Osteoblast (primary cell): ENCODE measurements around the gene HDAC4. TPM values are rescaled to one million over a fixed set of nuclear protein-coding genes. Genes with fewer than 3 reads are reported as not detected.

Source experiments
- DNase-seq: peaks from one replicate; pipeline ENCODE4 v3.0.0; 2011; ENCODE audit warnings: low spot score, mixed read lengths; ENCODE audit not compliant: insufficient read length; ENCODE audit errors: missing footprints
- H2AFZ ChIP-seq: 2 replicates; pipeline ENCODE4 v1.6.0; 2011; ENCODE audit warnings: mild to moderate bottlenecking, low read length
- H3K27ac ChIP-seq: 2 replicates; pipeline ENCODE4 v1.5.1; 2011; ENCODE audit warnings: mild to moderate bottlenecking, low read depth, low read length, moderate library complexity
- H3K27me3 ChIP-seq: 2 replicates; pipeline ENCODE4 v1.6.0; 2012; ENCODE audit warnings: mild to moderate bottlenecking, control low read depth, inconsistent platforms, low read length, moderate library complexity; ENCODE audit not compliant: insufficient read depth
- H3K36me3 ChIP-seq: 2 replicates; pipeline ENCODE4 v1.5.1; 2011; ENCODE audit warnings: mild to moderate bottlenecking, low read length, control low read depth, moderate library complexity; ENCODE audit not compliant: insufficient read depth
- H3K4me1 ChIP-seq: 2 replicates; pipeline ENCODE4 v1.5.1; 2011; ENCODE audit warnings: mild to moderate bottlenecking, low read length, control low read depth, moderate library complexity; ENCODE audit not compliant: insufficient read depth
- H3K4me2 ChIP-seq: 2 replicates; pipeline ENCODE4 v1.6.0; 2011; ENCODE audit warnings: mild to moderate bottlenecking, low read length; ENCODE audit not compliant: insufficient read depth
- H3K4me3 ChIP-seq: fragments of 200-600 bp; sonication (generic); 3 replicates; pipeline ENCODE4 v1.5.1; 2012; ENCODE audit warnings: mild to moderate bottlenecking, low read length, inconsistent platforms; ENCODE audit not compliant: insufficient read depth
- H3K79me2 ChIP-seq: 2 replicates; pipeline ENCODE4 v1.6.0; 2012; ENCODE audit warnings: mild to moderate bottlenecking, low read length, control low read depth, inconsistent platforms; ENCODE audit not compliant: insufficient read depth
- H3K9me3 ChIP-seq: 2 replicates; pipeline ENCODE4 v1.5.1; 2011; ENCODE audit warnings: low read depth, low read length, control low read depth
- H4K20me1 ChIP-seq: 2 replicates; pipeline ENCODE4 v1.6.0; 2012; ENCODE audit warnings: mild to moderate bottlenecking, low read length, control low read depth; ENCODE audit not compliant: insufficient read depth
- CTCF ChIP-seq: IDR thresholded peaks from 2 replicates; pipeline ENCODE4 v1.5.1; 2011; ENCODE audit warnings: mild to moderate bottlenecking, low read depth, low read length, moderate library complexity; ENCODE audit errors: extremely low read depth
- total RNA-seq: library from RNA; depleted of rRNA; stranded (reverse); fragments of >200 nt; gene quantifications from 2 replicates; pipeline ENCODE4 v1.2.3, GENCODE V29; 2012

HDAC4 gene
- total RNA-seq, 1 donor, result 30.8 TPM

GRCh38 chr2:239167766-239168444 is 232.9 kb downstream of the HDAC4 start:
- H3K4me1 ChIP-seq, result no peaks in the 10 kb centered on the region
- DNase-seq, result peak; percentile 54
- H2AFZ ChIP-seq, result no peak overlapping the region
- H3K4me2 ChIP-seq, result no peak overlapping the region
- no peaks in the 10 kb centered on the region for H3K36me3 ChIP-seq
- H3K27ac ChIP-seq, result no peak overlapping the region
- H3K9me3 ChIP-seq, result no peaks in the 10 kb centered on the region
- no peak overlapping the region for H3K4me3 ChIP-seq
- no peak for TF ChIP-seq CTCF
- H3K79me2 ChIP-seq, result no peaks in the 10 kb centered on the region
- no peaks in the 10 kb centered on the region for H4K20me1 ChIP-seq
- no peaks in the 10 kb centered on the region for H3K27me3 ChIP-seq

GRCh38 chr2:239167011-239167673 is 233.7 kb downstream of the HDAC4 start:
- H4K20me1 ChIP-seq, result no peaks in the 10 kb centered on the region
- no peaks in the 10 kb centered on the region for H3K27me3 ChIP-seq
- H3K4me2 ChIP-seq, result no peak overlapping the region
- no peak overlapping the region for H2AFZ ChIP-seq
- no peaks in the 10 kb centered on the region for H3K9me3 ChIP-seq
- no peak overlapping the region for H3K4me3 ChIP-seq
- no peaks in the 10 kb centered on the region for H3K4me1 ChIP-seq
- H3K79me2 ChIP-seq, result no peaks in the 10 kb centered on the region
- DNase-seq, result peak; percentile 64
- H3K36me3 ChIP-seq, result no peaks in the 10 kb centered on the region
- H3K27ac ChIP-seq, result no peak overlapping the region
- TF ChIP-seq CTCF, result no peak

- H3K79me2 ChIP-seq, result no peaks in the 10 kb centered on the region
- no peaks in the 10 kb centered on the region for H3K27me3 ChIP-seq
- peak; percentile 80 for DNase-seq
- H3K4me1 ChIP-seq, result no peaks in the 10 kb centered on the region
- no peaks in the 10 kb centered on the region for H3K9me3 ChIP-seq
- TF ChIP-seq CTCF, result no peak
- H3K4me2 ChIP-seq, result no peak overlapping the region
- no peaks in the 10 kb centered on the region for H4K20me1 ChIP-seq
- H3K4me3 ChIP-seq, result no peak overlapping the region
- no peak overlapping the region for H3K27ac ChIP-seq
- no peaks in the 10 kb centered on the region for H3K36me3 ChIP-seq
- no peak overlapping the region for H2AFZ ChIP-seq
Measured at GRCh38 chr2:239166201-239166834, 234.5 kb downstream of the HDAC4 start.

GRCh38 chr2:239165206-239165831 is 235.5 kb downstream of the HDAC4 start:
- Histone ChIP-seq H3K27ac (no peak overlapping the region), H4K20me1 (no peaks in the 10 kb centered on the region), H2AFZ (no peak overlapping the region), H3K4me1 (no peaks in the 10 kb centered on the region), H3K4me2 (no peak overlapping the region), H3K4me3 (no peak overlapping the region), H3K27me3 (no peaks in the 10 kb centered on the region), H3K79me2 (no peaks in the 10 kb centered on the region), H3K9me3 (no peaks in the 10 kb centered on the region), H3K36me3 (no peaks in the 10 kb centered on the region)
- peak; percentile 65 for DNase-seq
- TF ChIP-seq CTCF, result no peak
